Heart left ventricle (tissue), 16 donors: Measurements from ENCODE around the gene HDAC10. TPM values are rescaled to one million over a fixed set of nuclear protein-coding genes. Genes with fewer than 3 reads are reported as not detected.

Experiments
- ATAC-seq, 4 donors: fragments of 200-7000 bp; cut with Tn5 transposase; one replicate each; pipeline ENCODE4 v1.9.1; 2020 to 2022; ENCODE audit warnings: moderate library complexity in 4 of 4, mild to moderate bottlenecking in 3 of 4, moderate number of reproducible peaks in 1 of 4
- DNase-seq, 5 donors: peaks; one replicate each; pipeline ENCODE4 v3.0.0-alpha.2; 2020
- H3K27ac ChIP-seq, 12 donors: fragments of 200-600 bp; sonication (generic) in 4 of 12; one replicate each; pipeline versions ENCODE4 v1.5.0 to v1.8.0; 2016 to 2022; ENCODE audit warnings: mild to moderate bottlenecking in 2 of 12
- H3K27me3 ChIP-seq, 9 donors: fragments of 200-600 bp; sonication (generic) in 2 of 9; one replicate each; pipeline versions ENCODE4 v1.5.1 to v1.8.0; 2016 to 2022; ENCODE audit warnings: mild to moderate bottlenecking in 3 of 9
- H3K36me3 ChIP-seq, 9 donors: fragments of 200-600 bp; sonication (generic) in 2 of 9; one replicate each; pipeline versions ENCODE4 v1.5.0 to v1.8.0; 2018 to 2022; ENCODE audit warnings: mild to moderate bottlenecking in 2 of 9
- H3K4me1 ChIP-seq, 12 donors: fragments of 200-600 bp; sonication (generic) in 4 of 12; one replicate each; pipeline versions ENCODE4 v1.5.0 to v1.8.0; 2016 to 2022; ENCODE audit warnings: mild to moderate bottlenecking in 3 of 12
- H3K4me3 ChIP-seq, 12 donors: fragments of 200-600 bp; sonication (generic) in 4 of 12; one replicate each; pipeline versions ENCODE4 v1.5.0 to v1.8.0; 2017 to 2022; ENCODE audit warnings: mild to moderate bottlenecking in 9 of 12, moderate library complexity in 4 of 12
- H3K9me3 ChIP-seq, 12 donors: fragments of 200-600 bp; sonication (generic) in 4 of 12; one replicate each; pipeline versions ENCODE4 v1.5.0 to v1.8.0; 2016 to 2022; ENCODE audit warnings: mild to moderate bottlenecking in 1 of 12
- CTCF ChIP-seq, 12 donors: fragments of 200-600 bp; sonication (generic) in 4 of 12; IDR thresholded peaks; one replicate each; pipeline versions ENCODE4 v1.5.0 to v1.8.0; 2018 to 2022; ENCODE audit warnings: antibody characterized with exemption in 12 of 12, mild to moderate bottlenecking in 5 of 12
- POLR2A ChIP-seq, 2 donors: fragments of 450-650 bp; IDR thresholded peaks; one replicate each; pipeline ENCODE4 v1.6.1; 2017; ENCODE audit warnings: antibody characterized with exemption in 2 of 2, mild to moderate bottlenecking in 2 of 2, moderate library complexity in 2 of 2
- WGBS, 4 donors: extraction: QIAGEN DNeasy Blood & Tissue Kit in 2 of 4; methylation state at CpG; one replicate each; pipeline versions ENCODE4 v1.1.5 to v1.1.7; 2013 to 2018; 5-methylcytosine and 5-hydroxymethylcytosine counted together
- intact Hi-C, 10 donors: fragments of 100-400 bp; cut with DNase I; formaldehyde crosslinking; loops; one replicate each; pipeline versions ENCODE4 v1.11.1 to v1.14.2; 2022
- polyA plus RNA-seq, 2 donors: library from polyadenylated mRNA; stranded (reverse); fragments of 200-250 nt; gene quantifications; one replicate each; pipeline ENCODE4 v1.2.3, GENCODE V29; 2013
- total RNA-seq, 9 donors: library from RNA; depleted of rRNA in 2 of 9; stranded (reverse); fragments of >200 nt in 2 of 9; fragmentation: NEBNext Ultra II Directional in 3 of 9; extraction: Animal tissue kit (Norgen Biotek cat#: 25700) in 3 of 9; gene quantifications; one replicate each; pipeline versions ENCODE4 v1.1.0 to v1.2.4, GENCODE V29; 2016 to 2023
- donor health status: ischemic (EF 13 %, LVEDD 7.1; RV severe dilation, severe dysfunction).
- donor health status: healthy with polysubstance abuse.
- donor health status: DM: no; HTN: yes; CAD: no.
- donor health status: DM: no; HTN: no; CAD: no.
- donor health status: ischemic (EF 25% LVEDD 6.9; RV normal size, moderate dysfunction).
- donor health status: ischemic (EF 25% LVEDD 5.7; RV mildly dilated, moderate dysfunction).
- donor health status: healthy.
- donor health status: DM: yes; HTN: yes; CAD: no.
- donor health status: ischemic (EF 35%, LVEDD 5.7; RV mildly dilated, moderate dysfunction).
- donor health status: nonischemic (EF 11% LVEDD 7.7; RV severe dilation, severe dysfunction).
- donor health status: DM: yes; HTN: yes; CAD: no.
- donor health status: PGD.
- donor health status: ischemic (EF 29% LVEDD 5.4; RV normal size, mild dysfunction).
- donor health status: nonischemic (EF 23%, LVEDD 6.1; RV moderate dilation, normal function).

Gene HDAC10
- total and polyA plus RNA-seq, 11 donors, result 6.2 to 22.4 (median 10.8) TPM

- intact Hi-C loops, result no loop called here
- Histone ChIP-seq H3K27me3 (no peaks in the 10 kb centered on the region), H3K36me3 (peaks cover 0 to 80% (median 69%) of the 10 kb centered on the region in 9 donors), H3K4me1 (peaks cover under 1 to 18% (median 6%) of the 10 kb centered on the region in 12 donors), H3K4me3 (no peak overlapping the region), H3K27ac (no peak overlapping the region), H3K9me3 (no peaks in the 10 kb centered on the region)
- DNase-seq (no peak), ATAC-seq (no peak)
- TF ChIP-seq POLR2A (IDR thresholded peaks at IDR 0.05) (no peak), CTCF (IDR thresholded peaks at IDR 0.05) (no peak)
- WGBS, 4 donors, result 94 to 95% (median 95%) methylated on average over 16 to 31 of the region's 31 CpGs
These were observed 36.7 kb upstream of the HDAC10 start for GRCh38 chr22:50287731-50288130.

GRCh38 chr22:50286701-50287318 is 35.7 kb upstream of the HDAC10 start:
- WGBS, 4 donors, result 86 to 93% (median 91%) methylated on average over 20 to 40 of the region's 40 CpGs
- Histone ChIP-seq H3K27ac (no peak overlapping the region), H3K4me1 (peaks cover 0 to 13% (median 1%) of the 10 kb centered on the region in 12 donors), H3K27me3 (no peaks in the 10 kb centered on the region), H3K4me3 (no peak overlapping the region), H3K9me3 (no peaks in the 10 kb centered on the region), H3K36me3 (peaks cover 0 to 89% (median 78%) of the 10 kb centered on the region in 9 donors)
- TF ChIP-seq CTCF (IDR thresholded peaks at IDR 0.05) (no peak), POLR2A (IDR thresholded peaks at IDR 0.05) (no peak)
- DNase-seq (no peak), ATAC-seq (no peak)
- intact Hi-C loops, result no loop called here

- H3K27me3 ChIP-seq, result no peaks in the 10 kb centered on the region
- 86 to 92% (median 90%) methylated on average over 21 of the region's 21 CpGs for WGBS, 4 donors
- H3K27ac ChIP-seq, result no peak overlapping the region
- ATAC-seq (no peak), DNase-seq (no peak)
- H3K4me1 ChIP-seq, result peaks cover 0 to 15% (median 1%) of the 10 kb centered on the region in 12 donors
- H3K9me3 ChIP-seq, result no peaks in the 10 kb centered on the region
- H3K36me3 ChIP-seq, result peaks cover 0 to 93% (median 83%) of the 10 kb centered on the region in 9 donors
- intact Hi-C loops, result no loop called here
- H3K4me3 ChIP-seq, result no peak overlapping the region
- no peak for TF ChIP-seq CTCF (IDR thresholded peaks at IDR 0.05)
These were observed 35.2 kb upstream of the HDAC10 start for GRCh38 chr22:50286275-50286674.

GRCh38 chr22:50285568-50286229 is 34.6 kb upstream of the HDAC10 start:
- H3K4me1 ChIP-seq, result peaks cover 0 to 15% (median 1%) of the 10 kb centered on the region in 12 donors
- no peaks in the 10 kb centered on the region for H3K27me3 ChIP-seq
- H3K36me3 ChIP-seq, result peaks cover 0 to 93% (median 89%) of the 10 kb centered on the region in 9 donors
- no peak for ATAC-seq
- H3K9me3 ChIP-seq, result no peaks in the 10 kb centered on the region
- intact Hi-C loops, result no loop called here
- H3K4me3 ChIP-seq, result no peak overlapping the region
- WGBS, 4 donors, result 94 to 96% (median 95%) methylated on average over 15 to 31 of the region's 34 CpGs
- no peak for DNase-seq
- TF ChIP-seq CTCF (IDR thresholded peaks at IDR 0.05) (no peak), POLR2A (IDR thresholded peaks at IDR 0.05) (no peak)
- H3K27ac ChIP-seq, result no peak overlapping the region
